HG03097 (cell line): ENCODE data around the gene SIPA1L2.
"Not testable (repeated sequence)": the region's sequence is repeated elsewhere in the genome, so short reads cannot be mapped to it uniquely, and the experiment has no call there.

Experiments used
- ATAC-seq: cut with Tn5 transposase; IDR thresholded peaks from one replicate; pipeline ENCODE4 v1.9.1; 2021; ENCODE audit not compliant: unreplicated experiment, low FRiP score

Gene SIPA1L2

GRCh38 chr1:232621050-232621449 is 8.9 kb downstream of the SIPA1L2 start:
- ATAC-seq, result no peak

- ATAC-seq, result no peak
Observed at GRCh38 chr1:232620356-232620969, 9.5 kb downstream of the SIPA1L2 start.

- ATAC-seq, result no peak
Observed at GRCh38 chr1:232617237-232617636, 12.7 kb downstream of the SIPA1L2 start.

- no peak for ATAC-seq
Observed at GRCh38 chr1:232615306-232615800, 14.6 kb downstream of the SIPA1L2 start.

GRCh38 chr1:232614811-232615210 is 15.1 kb downstream of the SIPA1L2 start:
- ATAC-seq, result no peak

GRCh38 chr1:232613752-232614381 is 16.1 kb downstream of the SIPA1L2 start:
- no peak for ATAC-seq

- not testable (repeated sequence) for ATAC-seq
Observed at GRCh38 chr1:232612836-232613235, 17.1 kb downstream of the SIPA1L2 start.

- no peak for ATAC-seq
Observed at GRCh38 chr1:232611834-232612233, 18.1 kb downstream of the SIPA1L2 start.

GRCh38 chr1:232610902-232611745 is 18.8 kb downstream of the SIPA1L2 start:
- ATAC-seq, result not testable (repeated sequence)

GRCh38 chr1:232610192-232610901 is 19.6 kb downstream of the SIPA1L2 start:
- ATAC-seq, result no peak

- no peak for ATAC-seq
Observed at GRCh38 chr1:232608427-232608826, 21.5 kb downstream of the SIPA1L2 start.

- ATAC-seq, result no peak
Observed at GRCh38 chr1:232602622-232603021, 27.3 kb downstream of the SIPA1L2 start.

GRCh38 chr1:232600424-232601258 is 29.3 kb downstream of the SIPA1L2 start:
- no peak for ATAC-seq

GRCh38 chr1:232599178-232600041 is 30.5 kb downstream of the SIPA1L2 start:
- ATAC-seq, result peak; percentile 55

GRCh38 chr1:232598837-232599177 is 31.1 kb downstream of the SIPA1L2 start:
- no peak for ATAC-seq

GRCh38 chr1:232598133-232598532 is 31.8 kb downstream of the SIPA1L2 start:
- ATAC-seq, result no peak

- peak; percentile 46 for ATAC-seq
Observed at GRCh38 chr1:232597721-232598120, 32.2 kb downstream of the SIPA1L2 start.

- peak; percentile 31 for ATAC-seq
Observed at GRCh38 chr1:232596666-232597303, 33.1 kb downstream of the SIPA1L2 start.
